PC-3 (cell line): ENCODE measurements around the gene PRKCE.

Source experiments
- CTCF ChIP-seq: fragments of 300-600 bp; sonication (generic); conservative IDR thresholded peaks from 2 replicates; pipeline ENCODE4 v1.5.1; 2017; ENCODE audit warnings: antibody characterized with exemption, low read depth, mild to moderate bottlenecking, low read length
- EZH2 ChIP-seq: fragments of 300-600 bp; sonication (generic); IDR thresholded peaks from one replicate; pipeline ENCODE4 v1.6.1; 2017; ENCODE audit warnings: antibody characterized with exemption, mild to moderate bottlenecking, low read length; ENCODE audit not compliant: unreplicated experiment
- EZH2phosphoT487 ChIP-seq: fragments of 300-600 bp; sonication (generic); IDR thresholded peaks from 2 replicates; pipeline ENCODE4 v1.6.1; 2018; ENCODE audit warnings: mild to moderate bottlenecking, antibody characterized with exemption, low read length, borderline replicate concordance

- TF ChIP-seq EZH2phosphoT487 = no peak
- TF ChIP-seq CTCF = no peak
- no peak for TF ChIP-seq EZH2
These were observed 402.1 kb downstream of the PRKCE start for GRCh38 chr2:46053564-46053963.
